ENCODE data around the gene MCM5. TPM values are rescaled to one million over a fixed set of nuclear protein-coding genes. Genes with fewer than 3 reads are reported as not detected.

Gene MCM5
- total RNA-seq, 8 experiments from 2014 or later: 2.0 to 76.6 (median 7.4) TPM

- Histone ChIP-seq H3K4me3 (no peak overlapping the region), H3K4me1 (replicated peaks in 1 of 2) (no peaks in the 10 kb centered on the region), H3K27ac (no peak overlapping the region)
- ATAC-seq (replicated peaks in 6 of 8): no peak
- in situ Hi-C loops (cut with MboI; ENCODE audit: low pct_unique_long_range_greater_than_20kb in 2 of 9, low sequenced_read_pairs in 9 of 9, unreplicated experiment in 9 of 9): no loop called here
- WGBS, 10 experiments: 80 to 100% (median 95%) methylated on average over 1 to 3 of the region's 9 CpGs; no CpG with 5 or more reads in 6 of the 10 experiments
Observed at GRCh38 chr22:35417606-35418005, 17.7 kb downstream of the MCM5 start.

GRCh38 chr22:35418088-35418487, 18.1 kb downstream of the MCM5 start:
- H3K4me1 ChIP-seq (replicated peaks in 1 of 2): no peaks in the 10 kb centered on the region
- H3K27ac ChIP-seq: no peak overlapping the region
- no peak for ATAC-seq (replicated peaks in 6 of 8)
- in situ Hi-C loops (cut with MboI; ENCODE audit: low pct_unique_long_range_greater_than_20kb in 2 of 9, low sequenced_read_pairs in 9 of 9, unreplicated experiment in 9 of 9): no loop called here
- H3K4me3 ChIP-seq: no peak overlapping the region
- 80 to 100% (median 95%) methylated on average over 1 to 6 of the region's 8 CpGs; no CpG with 5 or more reads in 1 of the 10 experiments for WGBS, 10 experiments

GRCh38 chr22:35418731-35419130, 18.8 kb downstream of the MCM5 start:
- in situ Hi-C loops (cut with MboI; ENCODE audit: low pct_unique_long_range_greater_than_20kb in 2 of 9, low sequenced_read_pairs in 9 of 9, unreplicated experiment in 9 of 9): no loop called here
- Histone ChIP-seq H3K4me3 (no peak overlapping the region), H3K4me1 (replicated peaks in 1 of 2) (no peaks in the 10 kb centered on the region), H3K27ac (no peak overlapping the region)
- 80 to 100% (median 94%) methylated on average over 1 to 3 of the region's 3 CpGs; no CpG with 5 or more reads in 7 of the 10 experiments for WGBS, 10 experiments
- no peak for ATAC-seq (replicated peaks in 6 of 8)

GRCh38 chr22:35419756-35420155, 19.8 kb downstream of the MCM5 start:
- no peak for ATAC-seq (replicated peaks in 6 of 8)
- in situ Hi-C loops (cut with MboI; ENCODE audit: low pct_unique_long_range_greater_than_20kb in 2 of 9, low sequenced_read_pairs in 9 of 9, unreplicated experiment in 9 of 9): no loop called here
- no peaks in the 10 kb centered on the region for H3K4me1 ChIP-seq (replicated peaks in 1 of 2)
- 89 to 100% (median 98%) methylated on average over 2 to 7 of the region's 10 CpGs; no CpG with 5 or more reads in 2 of the 10 experiments for WGBS, 10 experiments
- no peak overlapping the region for H3K4me3 ChIP-seq
- no peak overlapping the region for H3K27ac ChIP-seq

- ATAC-seq (replicated peaks in 6 of 8): no peak
- WGBS, 10 experiments: 80 to 97% (median 81%) methylated on average over 1 to 7 of the region's 12 CpGs; no CpG with 5 or more reads in 5 of the 10 experiments
- in situ Hi-C loops (cut with MboI; ENCODE audit: low pct_unique_long_range_greater_than_20kb in 2 of 9, low sequenced_read_pairs in 9 of 9, unreplicated experiment in 9 of 9): no loop called here
- Histone ChIP-seq H3K4me3 (no peak overlapping the region), H3K4me1 (replicated peaks in 1 of 2) (no peaks in the 10 kb centered on the region), H3K27ac (no peak overlapping the region)
Observed at GRCh38 chr22:35421121-35421520, 21.2 kb downstream of the MCM5 start.

GRCh38 chr22:35422145-35422544, 22.2 kb downstream of the MCM5 start:
- no peak overlapping the region for H3K4me3 ChIP-seq
- WGBS, 10 experiments: 89 to 100% (median 100%) methylated on average over 1 to 3 of the region's 4 CpGs; no CpG with 5 or more reads in 5 of the 10 experiments
- in situ Hi-C loops (cut with MboI; ENCODE audit: low pct_unique_long_range_greater_than_20kb in 2 of 9, low sequenced_read_pairs in 9 of 9, unreplicated experiment in 9 of 9): no loop called here
- H3K27ac ChIP-seq: no peak overlapping the region
- ATAC-seq (replicated peaks in 6 of 8): no peak
- H3K4me1 ChIP-seq (replicated peaks in 1 of 2): no peaks in the 10 kb centered on the region

- Histone ChIP-seq H3K4me1 (replicated peaks in 1 of 2) (no peaks in the 10 kb centered on the region), H3K4me3 (no peak overlapping the region), H3K27ac (no peak overlapping the region)
- WGBS, 10 experiments: 96 to 100% (median 100%) methylated on average over 1 to 4 of the region's 9 CpGs; no CpG with 5 or more reads in 6 of the 10 experiments
- ATAC-seq (replicated peaks in 6 of 8): no peak
- in situ Hi-C loops (cut with MboI; ENCODE audit: low pct_unique_long_range_greater_than_20kb in 2 of 9, low sequenced_read_pairs in 9 of 9, unreplicated experiment in 9 of 9): no loop called here
Observed at GRCh38 chr22:35422936-35423335, 23.0 kb downstream of the MCM5 start.

- Histone ChIP-seq H3K27ac (no peak overlapping the region), H3K4me3 (no peak overlapping the region), H3K4me1 (replicated peaks in 1 of 2) (no peaks in the 10 kb centered on the region)
- no peak for ATAC-seq (replicated peaks in 6 of 8)
- 91 to 100% (median 98%) methylated on average over 1 to 15 of the region's 26 CpGs; no CpG with 5 or more reads in 4 of the 10 experiments for WGBS, 10 experiments
- in situ Hi-C loops (cut with MboI; ENCODE audit: low pct_unique_long_range_greater_than_20kb in 2 of 9, low sequenced_read_pairs in 9 of 9, unreplicated experiment in 9 of 9): no loop called here
Observed at GRCh38 chr22:35424081-35424480, 24.1 kb downstream of the MCM5 start.

GRCh38 chr22:35424761-35425160, 24.8 kb downstream of the MCM5 start:
- in situ Hi-C loops (cut with MboI; ENCODE audit: low pct_unique_long_range_greater_than_20kb in 2 of 9, low sequenced_read_pairs in 9 of 9, unreplicated experiment in 9 of 9): loop anchor here in 5 of 9 experiments (25.0 kb wide), 2 partner anchors 163 to 688 kb away; no protein-coding TSS in a partner anchor
- WGBS, 10 experiments: 80 to 100% (median 97%) methylated on average over 1 to 5 of the region's 7 CpGs; no CpG with 5 or more reads in 5 of the 10 experiments
- no peak for ATAC-seq (replicated peaks in 6 of 8)
- Histone ChIP-seq H3K27ac (no peak overlapping the region), H3K4me1 (replicated peaks in 1 of 2) (no peaks in the 10 kb centered on the region), H3K4me3 (no peak overlapping the region)

- ATAC-seq (replicated peaks in 6 of 8): no peak
- H3K27ac ChIP-seq: no peak overlapping the region
Observed at GRCh38 chr22:35425546-35425945, 25.6 kb downstream of the MCM5 start.

GRCh38 chr22:35425971-35426800, 26.2 kb downstream of the MCM5 start:
- H3K27ac ChIP-seq: no peak overlapping the region
- peak in 4 of 8 experiments; percentile 4 to 45 (median 20) for ATAC-seq (replicated peaks in 6 of 8)
- no peak overlapping the region for H3K4me3 ChIP-seq
- in situ Hi-C loops (cut with MboI; ENCODE audit: low pct_unique_long_range_greater_than_20kb in 2 of 9, low sequenced_read_pairs in 9 of 9, unreplicated experiment in 9 of 9): loop anchor here in 5 of 9 experiments (25.0 kb wide), 2 partner anchors 161 to 686 kb away; no protein-coding TSS in a partner anchor
- peaks cover 0 to 3% of the 10 kb centered on the region in 2 donors for H3K4me1 ChIP-seq (replicated peaks in 1 of 2)
- 0 to 66% (median 59%) methylated on average over 1 to 4 of the region's 11 CpGs; no CpG with 5 or more reads in 5 of the 10 experiments for WGBS, 10 experiments

More at GRCh38 chr22:35425546-35425945, 25.6 kb downstream of the MCM5 start:
- in situ Hi-C loops (cut with MboI; ENCODE audit: low pct_unique_long_range_greater_than_20kb in 2 of 9, low sequenced_read_pairs in 9 of 9, unreplicated experiment in 9 of 9): loop anchor here in 5 of 9 experiments (25.0 kb wide), 2 partner anchors 162 to 687 kb away; no protein-coding TSS in a partner anchor
- WGBS, 10 experiments: 20 to 100% (median 81%) methylated on average over 1 to 7 of the region's 7 CpGs; no CpG with 5 or more reads in 2 of the 10 experiments
- Histone ChIP-seq H3K4me3 (no peak overlapping the region), H3K4me1 (replicated peaks in 1 of 2) (no peaks in the 10 kb centered on the region)

GRCh38 chr22:35426801-35427140, 26.8 kb downstream of the MCM5 start:
- no peak for ATAC-seq (replicated peaks in 6 of 8)
- Histone ChIP-seq H3K4me1 (replicated peaks in 1 of 2) (peaks cover 0 to 3% of the 10 kb centered on the region in 2 donors), H3K27ac (no peak overlapping the region), H3K4me3 (no peak overlapping the region)
- in situ Hi-C loops (cut with MboI; ENCODE audit: low pct_unique_long_range_greater_than_20kb in 2 of 9, low sequenced_read_pairs in 9 of 9, unreplicated experiment in 9 of 9): loop anchor here in 5 of 9 experiments (25.0 kb wide), 2 partner anchors 161 to 686 kb away; no protein-coding TSS in a partner anchor
- 13 to 100% (median 60%) methylated on average over 1 to 2 of the region's 5 CpGs; no CpG with 5 or more reads in 4 of the 10 experiments for WGBS, 10 experiments

GRCh38 chr22:35430897-35431322, 31.0 kb downstream of the MCM5 start:
- ATAC-seq (replicated peaks in 6 of 8): peak; percentile 86 to 98 (median 96)
- WGBS, 10 experiments: 0 to 78% (median 37%) methylated on average over 1 to 13 of the region's 14 CpGs; no CpG with 5 or more reads in 5 of the 10 experiments
- H3K27ac ChIP-seq: no peak overlapping the region
- peaks cover 0 to 9% of the 10 kb centered on the region in 2 donors for H3K4me1 ChIP-seq (replicated peaks in 1 of 2)
- H3K4me3 ChIP-seq: no peak overlapping the region
- in situ Hi-C loops (cut with MboI; ENCODE audit: low pct_unique_long_range_greater_than_20kb in 2 of 9, low sequenced_read_pairs in 9 of 9, unreplicated experiment in 9 of 9): loop anchor here (5.0 to 25.0 kb wide), 4 partner anchors 151 to 681 kb away; no protein-coding TSS in a partner anchor
